HepG2 (cell line): ENCODE results near the gene NOTUM. TPM values are rescaled to one million over a fixed set of nuclear protein-coding genes. Genes with fewer than 3 reads are reported as not detected.
A peak's percentile ranks its signal among the peaks of the same experiment; 100 is the strongest.

Experiments
- CREM ChIP-seq, 2 experiments: sonication (generic) in 1 of 2; formaldehyde crosslinking in 1 of 2; IDR thresholded peaks; 2 replicates each; pipeline versions ENCODE4 v1.4.0 to v1.6.1; 2016 to 2020; ENCODE audit warnings: antibody characterized with exemption in 1 of 2, mild to moderate bottlenecking in 1 of 2, missing genetic modification reagents in 1 of 2
- DRAP1 ChIP-seq: IDR thresholded peaks from 2 replicates; pipeline ENCODE4 v1.6.1; 2016; ENCODE audit warnings: missing genetic modification reagents, missing compliant biosample characterization
- FOSL1 ChIP-seq: sonication (generic); formaldehyde crosslinking; IDR thresholded peaks from 2 replicates; pipeline ENCODE4 v1.9.0; 2021; ENCODE audit warnings: missing genetic modification reagents, borderline replicate concordance
- FOXJ3 ChIP-seq: sonication (generic); formaldehyde crosslinking; IDR thresholded peaks from 2 replicates; pipeline ENCODE4 v1.4.0; 2020; ENCODE audit warnings: missing genetic modification reagents, mild to moderate bottlenecking, borderline replicate concordance
- GMEB1 ChIP-seq: sonication (generic); formaldehyde crosslinking; IDR thresholded peaks from 2 replicates; pipeline ENCODE4 v1.5.1; 2020; ENCODE audit warnings: missing genetic modification reagents, mild to moderate bottlenecking, borderline replicate concordance
- HNRNPL ChIP-seq: fragments of 200-400 bp; formaldehyde crosslinking; IDR thresholded peaks from 2 replicates; pipeline ENCODE4 v1.6.1; 2017; ENCODE audit warnings: mild to moderate bottlenecking, low read depth, low read length
- KLF11 ChIP-seq: IDR thresholded peaks from 2 replicates; pipeline ENCODE4 v1.6.1; 2016; ENCODE audit warnings: missing compliant biosample characterization
- KMT2A ChIP-seq: sonication (generic); formaldehyde crosslinking; IDR thresholded peaks from 2 replicates; pipeline ENCODE4 v1.4.0; 2020; ENCODE audit warnings: missing genetic modification reagents
- MEIS2 ChIP-seq: sonication (generic); formaldehyde crosslinking; IDR thresholded peaks from 2 replicates; pipeline ENCODE4 v1.9.0; 2021; ENCODE audit warnings: mild to moderate bottlenecking, missing genetic modification reagents
- MYC ChIP-seq: sonication (generic); formaldehyde crosslinking; IDR thresholded peaks from 2 replicates; pipeline ENCODE4 v1.9.0; 2021; ENCODE audit warnings: missing genetic modification reagents, borderline replicate concordance
- MYPOP ChIP-seq: sonication (generic); formaldehyde crosslinking; IDR thresholded peaks from 2 replicates; pipeline ENCODE4 v1.8.1; 2023; ENCODE audit warnings: mild to moderate bottlenecking, moderate library complexity, missing genetic modification reagents
- NFIC ChIP-seq: IDR thresholded peaks from 2 replicates; pipeline ENCODE4 v1.6.1; 2012; ENCODE audit warnings: mild to moderate bottlenecking, low read length, inconsistent platforms
- PHF5A ChIP-seq: IDR thresholded peaks from one replicate; pipeline ENCODE4 v1.6.1; 2018; ENCODE audit warnings: low read depth, missing genetic modification reagents; ENCODE audit not compliant: unreplicated experiment
- SKIL ChIP-seq: sonication (generic); formaldehyde crosslinking; IDR thresholded peaks from 2 replicates; pipeline ENCODE4 v1.8.0; 2022; ENCODE audit warnings: missing genetic modification reagents, mild to moderate bottlenecking, moderate library complexity, borderline replicate concordance
- SP1 ChIP-seq, 2 experiments: fragments of 450-650 bp in 1 of 2; sonication (generic) in 1 of 2; formaldehyde crosslinking in 1 of 2; IDR thresholded peaks; 2 replicates each; pipeline versions ENCODE4 v1.4.0 to v1.6.1; 2016 to 2020; ENCODE audit warnings: missing genetic modification reagents in 1 of 2
- TEF ChIP-seq: sonication (generic); formaldehyde crosslinking; IDR thresholded peaks from 2 replicates; pipeline ENCODE4 v1.5.0; 2020; ENCODE audit warnings: missing genetic modification reagents
- ZNF775 ChIP-seq: sonication (generic); formaldehyde crosslinking; IDR thresholded peaks from 2 replicates; pipeline ENCODE4 v1.4.0; 2020; ENCODE audit warnings: missing genetic modification reagents, mild to moderate bottlenecking, moderate library complexity, borderline replicate concordance
- ZNF800 ChIP-seq: sonication (generic); formaldehyde crosslinking; IDR thresholded peaks from 2 replicates; pipeline ENCODE4 v1.4.0; 2020; ENCODE audit warnings: missing genetic modification reagents
- ZSCAN12 ChIP-seq: sonication (generic); formaldehyde crosslinking; IDR thresholded peaks from 2 replicates; pipeline ENCODE4 v1.9.0; 2021; ENCODE audit warnings: mild to moderate bottlenecking, missing genetic modification reagents
- polyA plus RNA-seq, 8 experiments: library from polyadenylated mRNA; depleted of rRNA in 3 of 8; stranded (reverse) in 7 of 8; unstranded in 1 of 8; fragments of >200 nt; fragmentation: Illumina TruSeq in 4 of 8; extraction: Trizol in 4 of 8; gene quantifications; 2 replicates each; pipeline versions ENCODE4 v1.2.1 to v1.2.3, GENCODE V29; 2011 to 2016; ENCODE audit warnings: low read depth in 4 of 8, missing spikeins in 1 of 8, mixed read lengths in 1 of 8; ENCODE audit not compliant: insufficient read depth in 1 of 8
- total RNA-seq, 5 experiments: library from RNA; depleted of rRNA; stranded (reverse); fragments of >200 nt; fragmentation: Illumina TruSeq; extraction: Trizol; gene quantifications; 2 replicates each; pipeline ENCODE4 v1.2.3, GENCODE V29; 2016; ENCODE audit warnings: low read depth in 1 of 5

NOTUM gene
- total and polyA plus RNA-seq, 2 of the 13 experiments (the other 11 are each of a cell fraction or from before 2014, with no cell fraction given) = 150 to 160 TPM

GRCh38 chr17:81909966-81910839, 50.8 kb downstream of the NOTUM start (continued):
- TF ChIP-seq MYC (CRISPR knock-in tag) (peak; percentile 82), GMEB1 (CRISPR knock-in tag) (peak; percentile 72; the same call in 1 of the 2 replicates), ZNF775 (CRISPR knock-in tag) (peak; percentile 30; the same call in 1 of the 2 replicates), SKIL (CRISPR knock-in tag) (peak; percentile 89), MYPOP (CRISPR knock-in tag) (peak; percentile 82; the same call in 1 of the 2 replicates), SP1 (IDR thresholded peaks at IDR 0.05) (no peak), SP1 (CRISPR knock-in tag; IDR thresholded peaks at IDR 0.05) (peak; percentile 34; the same call in 1 of the 2 replicates), FOSL1 (CRISPR knock-in tag) (0 out of 2 replicates have a peak, but pooled peaks have one; percentile 44), KMT2A (CRISPR knock-in tag) (peak; percentile 46; the same call in 1 of the 2 replicates), NFIC (no peak; the same call in 1 of the 2 replicates), PHF5A (CRISPR knock-in tag) (peak; percentile 82), ZNF800 (CRISPR knock-in tag) (peak; percentile 82), FOXJ3 (CRISPR knock-in tag) (peak; percentile 80; the same call in 1 of the 2 replicates), HNRNPL (peak; percentile 97), CREM (IDR thresholded peaks at IDR 0.05) (peak; percentile 77), CREM (CRISPR knock-in tag; IDR thresholded peaks at IDR 0.05) (no peak), TEF (0 out of 2 replicates have a peak, but pooled peaks have one; percentile 60), ZSCAN12 (CRISPR knock-in tag) (0 out of 2 replicates have a peak, but pooled peaks have one; percentile 31), DRAP1 (CRISPR knock-in tag) (peak; percentile 46), MEIS2 (peak; percentile 83), KLF11 (peak; percentile 83)
